ENCODE results near the gene CYP26B1.

DNA sequence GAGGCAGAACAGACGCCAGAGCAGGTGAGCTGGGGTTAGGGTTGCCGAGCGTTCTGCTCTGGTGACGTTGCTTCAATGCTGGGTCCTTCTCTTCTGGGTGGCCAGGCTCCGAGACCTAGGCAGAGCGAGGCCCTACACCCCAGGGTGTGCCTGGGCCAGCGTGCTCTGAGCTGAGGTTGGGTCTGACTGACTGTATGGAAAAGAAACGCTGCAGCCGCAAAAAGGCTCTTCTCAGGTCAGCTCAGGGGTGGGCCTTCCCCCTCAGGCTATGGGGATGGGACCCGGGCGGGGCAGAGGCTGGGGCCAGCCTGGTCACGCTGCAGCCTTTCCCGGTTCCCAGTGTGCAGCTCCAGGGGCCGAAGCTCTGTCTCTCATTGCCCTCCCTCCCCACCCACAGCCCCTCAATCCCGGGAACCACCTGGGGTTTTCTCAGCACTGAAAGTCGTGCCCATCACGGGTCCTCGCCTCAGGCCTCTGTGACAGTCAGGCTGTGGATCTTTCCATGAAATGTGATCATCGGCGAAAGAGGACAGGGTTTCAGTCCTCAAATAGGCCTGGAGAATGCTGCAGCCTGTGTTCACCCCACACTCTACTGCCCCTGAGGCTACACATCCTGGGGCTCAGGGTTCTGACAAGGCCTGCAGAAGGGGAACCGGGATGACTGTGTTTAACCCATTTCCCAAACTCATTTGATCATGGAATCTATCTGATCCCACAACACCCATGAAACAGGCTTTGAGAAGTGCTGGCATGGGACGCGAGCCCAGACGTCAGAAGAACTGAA is 19.4 kb downstream of the CYP26B1 start:
- TF ChIP-seq, protein P1, sequence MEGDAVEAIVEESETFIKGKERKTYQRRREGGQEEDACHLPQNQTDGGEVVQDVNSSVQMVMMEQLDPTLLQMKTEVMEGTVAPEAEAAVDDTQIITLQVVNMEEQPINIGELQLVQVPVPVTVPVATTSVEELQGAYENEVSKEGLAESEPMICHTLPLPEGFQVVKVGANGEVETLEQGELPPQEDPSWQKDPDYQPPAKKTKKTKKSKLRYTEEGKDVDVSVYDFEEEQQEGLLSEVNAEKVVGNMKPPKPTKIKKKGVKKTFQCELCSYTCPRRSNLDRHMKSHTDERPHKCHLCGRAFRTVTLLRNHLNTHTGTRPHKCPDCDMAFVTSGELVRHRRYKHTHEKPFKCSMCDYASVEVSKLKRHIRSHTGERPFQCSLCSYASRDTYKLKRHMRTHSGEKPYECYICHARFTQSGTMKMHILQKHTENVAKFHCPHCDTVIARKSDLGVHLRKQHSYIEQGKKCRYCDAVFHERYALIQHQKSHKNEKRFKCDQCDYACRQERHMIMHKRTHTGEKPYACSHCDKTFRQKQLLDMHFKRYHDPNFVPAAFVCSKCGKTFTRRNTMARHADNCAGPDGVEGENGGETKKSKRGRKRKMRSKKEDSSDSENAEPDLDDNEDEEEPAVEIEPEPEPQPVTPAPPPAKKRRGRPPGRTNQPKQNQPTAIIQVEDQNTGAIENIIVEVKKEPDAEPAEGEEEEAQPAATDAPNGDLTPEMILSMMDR (IDR thresholded peaks at IDR 0.05; ENCODE audit: borderline replicate concordance, extremely low read depth, low read length, poor library complexity, severe bottlenecking) = no peak
- no peak for TF ChIP-seq EZH2 (IDR thresholded peaks at IDR 0.05; ENCODE audit: borderline replicate concordance, low read depth, low read length, severe bottlenecking)

Measured in DND-41 (cell line).